SU-DHL-6 (cell line): ENCODE results near the gene CAMP.

Experiments
- CTCF ChIP-seq: fragments of 200-600 bp; sonication (generic); IDR thresholded peaks from one replicate; pipeline ENCODE4 v1.5.1; 2017; ENCODE audit warnings: antibody characterized with exemption, mild to moderate bottlenecking, low read length, moderate library complexity; ENCODE audit not compliant: insufficient read depth, poor library complexity, severe bottlenecking
- EZH2phosphoT487 ChIP-seq: fragments of 200-600 bp; sonication (generic), shearing (Covaris generic); conservative IDR thresholded peaks from 2 replicates; pipeline ENCODE4 v1.6.1; 2018; ENCODE audit warnings: mild to moderate bottlenecking, antibody characterized with exemption, low read length, moderate library complexity, mixed read lengths

GRCh38 chr3:48214225-48214624, 9.1 kb upstream of the CAMP start:
- no peak for TF ChIP-seq CTCF
- no peak for TF ChIP-seq EZH2phosphoT487
